ENCODE results near the gene PAX6. TPM values are rescaled to one million over a fixed set of nuclear protein-coding genes. Genes with fewer than 3 reads are reported as not detected.

PAX6 gene
- total RNA-seq, 4 donors from 2014 or later: 0.40 to 0.79 (median 0.55) TPM; not detected in 1

DNA sequence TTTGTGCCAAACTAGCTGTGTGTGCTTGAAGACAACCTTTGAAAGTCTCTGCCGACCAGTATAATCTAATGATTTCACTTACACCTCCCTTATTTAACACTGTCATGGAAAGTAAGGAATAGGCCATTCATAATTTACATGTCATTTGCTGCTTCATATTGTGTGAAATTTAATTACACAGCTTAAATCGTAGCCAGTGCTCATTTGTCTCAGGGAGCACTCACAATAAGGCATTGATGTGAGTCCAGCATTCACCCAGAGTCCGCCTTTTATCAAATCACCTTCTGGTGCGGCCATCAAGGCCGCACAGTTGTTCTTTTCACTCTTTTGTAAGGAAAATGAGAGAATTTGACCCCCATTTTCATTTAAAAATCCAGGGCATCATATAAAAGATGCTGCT is 46.9 kb downstream of the PAX6 start:
- Histone ChIP-seq H3K27ac (no peak overlapping the region), H3K4me1 (no peaks in the 10 kb centered on the region), H3K9me3 (no peaks in the 10 kb centered on the region), H3K27me3 (no peaks in the 10 kb centered on the region), H3K4me3 (no peak overlapping the region), H3K36me3 (no peaks in the 10 kb centered on the region)
- no peak for DNase-seq
- TF ChIP-seq EP300 (IDR thresholded peaks at IDR 0.05; ENCODE audit: low read depth): no peak
- TF ChIP-seq, protein P1, sequence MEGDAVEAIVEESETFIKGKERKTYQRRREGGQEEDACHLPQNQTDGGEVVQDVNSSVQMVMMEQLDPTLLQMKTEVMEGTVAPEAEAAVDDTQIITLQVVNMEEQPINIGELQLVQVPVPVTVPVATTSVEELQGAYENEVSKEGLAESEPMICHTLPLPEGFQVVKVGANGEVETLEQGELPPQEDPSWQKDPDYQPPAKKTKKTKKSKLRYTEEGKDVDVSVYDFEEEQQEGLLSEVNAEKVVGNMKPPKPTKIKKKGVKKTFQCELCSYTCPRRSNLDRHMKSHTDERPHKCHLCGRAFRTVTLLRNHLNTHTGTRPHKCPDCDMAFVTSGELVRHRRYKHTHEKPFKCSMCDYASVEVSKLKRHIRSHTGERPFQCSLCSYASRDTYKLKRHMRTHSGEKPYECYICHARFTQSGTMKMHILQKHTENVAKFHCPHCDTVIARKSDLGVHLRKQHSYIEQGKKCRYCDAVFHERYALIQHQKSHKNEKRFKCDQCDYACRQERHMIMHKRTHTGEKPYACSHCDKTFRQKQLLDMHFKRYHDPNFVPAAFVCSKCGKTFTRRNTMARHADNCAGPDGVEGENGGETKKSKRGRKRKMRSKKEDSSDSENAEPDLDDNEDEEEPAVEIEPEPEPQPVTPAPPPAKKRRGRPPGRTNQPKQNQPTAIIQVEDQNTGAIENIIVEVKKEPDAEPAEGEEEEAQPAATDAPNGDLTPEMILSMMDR (IDR thresholded peaks at IDR 0.05): no peak
- no peak for TF ChIP-seq POLR2AphosphoS5 (IDR thresholded peaks at IDR 0.05)
- TF ChIP-seq POLR2A (IDR thresholded peaks at IDR 0.05): no peak
- intact Hi-C loops (cut with DNase I; ENCODE audit: low total_unique reads) (no loop called here), in situ Hi-C loops (cut with MboI; ENCODE audit: low pct_ligation_motif_present in 1 of 4, low pct_unique_long_range_greater_than_20kb in 1 of 4, low sequenced_read_pairs in 3 of 4) (no loop called here)
- WGBS, 2 donors (ENCODE audit: low coverage in 1 of 2): 89 to 91% methylated on average over 5 of the region's 5 CpGs

DNA sequence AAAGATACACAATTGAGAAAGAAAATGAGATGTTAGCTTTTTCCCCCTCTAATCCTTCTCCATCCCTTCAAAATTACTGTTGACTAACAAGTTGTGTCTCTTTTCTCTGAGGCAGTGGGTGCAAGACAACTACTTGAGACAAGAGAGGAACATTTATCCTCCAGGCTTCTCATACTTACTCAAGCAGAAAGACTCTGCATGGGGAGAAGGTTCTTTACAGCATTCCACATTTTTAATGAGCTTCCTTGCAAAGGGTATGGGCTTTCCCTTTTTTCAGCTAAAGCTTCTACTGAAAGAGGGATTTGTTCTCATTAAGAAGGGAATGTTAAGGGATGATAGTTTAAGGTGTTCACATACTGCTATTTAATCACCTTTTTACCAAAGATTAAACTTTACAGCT is 47.8 kb downstream of the PAX6 start:
- H3K27me3 ChIP-seq: no peaks in the 10 kb centered on the region
- in situ Hi-C loops (cut with MboI; ENCODE audit: low pct_ligation_motif_present in 1 of 4, low pct_unique_long_range_greater_than_20kb in 1 of 4, low sequenced_read_pairs in 3 of 4) (no loop called here), intact Hi-C loops (cut with DNase I; ENCODE audit: low total_unique reads) (no loop called here)
- H3K36me3 ChIP-seq: no peaks in the 10 kb centered on the region
- TF ChIP-seq POLR2A (IDR thresholded peaks at IDR 0.05): no peak
- TF ChIP-seq EP300 (IDR thresholded peaks at IDR 0.05; ENCODE audit: low read depth): no peak
- TF ChIP-seq, protein P1 (IDR thresholded peaks at IDR 0.05): no peak
- TF ChIP-seq POLR2AphosphoS5 (IDR thresholded peaks at IDR 0.05): no peak
- H3K4me3 ChIP-seq: no peak overlapping the region
- no peak for DNase-seq
- no peaks in the 10 kb centered on the region for H3K9me3 ChIP-seq
- no peak overlapping the region for H3K27ac ChIP-seq
- H3K4me1 ChIP-seq: no peaks in the 10 kb centered on the region

DNA sequence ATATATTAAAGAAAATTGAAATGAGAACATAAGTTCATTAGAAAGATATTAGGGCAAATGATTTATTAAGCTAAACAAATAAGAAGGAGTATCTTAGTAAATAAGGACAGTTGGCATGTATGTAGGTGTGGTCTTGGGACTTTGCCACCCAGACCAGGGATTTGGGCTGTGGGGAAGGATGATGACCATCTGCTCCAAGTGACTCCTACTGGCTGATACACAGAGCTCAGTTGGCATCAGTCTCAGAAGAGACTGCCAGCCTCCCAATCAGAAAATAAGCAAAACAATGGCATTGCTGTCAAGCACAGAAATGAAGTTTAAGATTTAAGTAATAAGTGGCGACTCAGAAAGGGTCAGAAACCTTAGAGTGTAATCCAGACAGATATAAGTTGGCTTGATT is 49.5 kb downstream of the PAX6 start:
- Histone ChIP-seq H3K4me3 (no peak overlapping the region), H3K9me3 (no peaks in the 10 kb centered on the region), H3K27me3 (no peaks in the 10 kb centered on the region), H3K36me3 (no peaks in the 10 kb centered on the region), H3K4me1 (peaks cover 0 to 7% (median 0%) of the 10 kb centered on the region in 4 donors), H3K27ac (no peak overlapping the region)
- no peak for TF ChIP-seq POLR2AphosphoS5 (IDR thresholded peaks at IDR 0.05)
- no peak for TF ChIP-seq EP300 (IDR thresholded peaks at IDR 0.05; ENCODE audit: low read depth)
- TF ChIP-seq, protein P1 (IDR thresholded peaks at IDR 0.05): no peak
- TF ChIP-seq POLR2A (IDR thresholded peaks at IDR 0.05): no peak
- no peak for DNase-seq
- WGBS, 2 donors (ENCODE audit: low coverage in 1 of 2): 93 to 100% methylated on average over 1 of the region's 1 CpG
- intact Hi-C loops (cut with DNase I; ENCODE audit: low total_unique reads) (no loop called here), in situ Hi-C loops (cut with MboI; ENCODE audit: low pct_ligation_motif_present in 1 of 4, low pct_unique_long_range_greater_than_20kb in 1 of 4, low sequenced_read_pairs in 3 of 4) (no loop called here)

GRCh38 chr11:31757260-31757835 is 53.8 kb downstream of the PAX6 start:
- H3K27me3 ChIP-seq: no peaks in the 10 kb centered on the region
- no peak overlapping the region for H3K27ac ChIP-seq
- intact Hi-C loops (cut with DNase I; ENCODE audit: low total_unique reads) (no loop called here), in situ Hi-C loops (cut with MboI; ENCODE audit: low pct_ligation_motif_present in 1 of 4, low pct_unique_long_range_greater_than_20kb in 1 of 4, low sequenced_read_pairs in 3 of 4) (no loop called here)
- no peak overlapping the region for H3K4me3 ChIP-seq
- TF ChIP-seq, protein P1 (IDR thresholded peaks at IDR 0.05): no peak
- 58 to 78% methylated on average over 1 to 3 of the region's 3 CpGs for WGBS, 2 donors (ENCODE audit: low coverage in 1 of 2)
- no peak for DNase-seq
- H3K36me3 ChIP-seq: no peaks in the 10 kb centered on the region
- H3K9me3 ChIP-seq: no peaks in the 10 kb centered on the region
- H3K4me1 ChIP-seq: peaks cover 0 to 7% (median 0%) of the 10 kb centered on the region in 4 donors

All from transverse colon (tissue), 4 donors.